Myocyte (in vitro differentiated cells): ENCODE measurements around the gene CABP7. TPM values are rescaled to one million over a fixed set of nuclear protein-coding genes. Genes with fewer than 3 reads are reported as not detected.

Source experiments
- DNase-seq: peaks from one replicate; pipeline ENCODE4 v3.0.0-alpha.2; 2012; ENCODE audit warnings: low read depth
- total RNA-seq: library from RNA; depleted of rRNA; stranded (reverse); fragments of >200 nt; gene quantifications from 2 replicates; pipeline ENCODE4 v1.2.3, GENCODE V29; 2014

Gene CABP7
- total RNA-seq, 1 donor from 2014 or later = 0.05 TPM

DNA sequence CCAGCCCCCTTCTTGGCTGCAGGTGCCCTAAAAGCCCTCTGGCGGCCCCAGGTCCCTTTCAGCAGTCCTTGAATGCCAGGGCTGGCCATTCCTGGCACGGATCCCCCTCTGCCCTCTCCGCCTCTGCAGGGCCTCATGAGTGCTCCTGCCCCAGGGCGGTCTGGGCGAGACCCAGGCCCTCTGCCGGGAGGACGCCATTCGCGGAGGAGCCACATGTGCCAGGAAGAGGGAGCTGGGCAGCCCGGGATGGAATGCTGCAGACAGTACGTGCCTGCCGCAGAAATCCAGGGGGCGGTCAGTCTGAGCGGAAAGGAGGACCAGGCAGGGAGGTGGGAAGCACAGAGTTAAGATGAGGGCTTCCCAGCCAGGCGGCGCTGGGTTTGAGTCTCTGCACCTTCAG, 2.8 kb downstream of the CABP7 start:
- DNase-seq = no peak

GRCh38 chr22:29723766-29724165, 4.0 kb downstream of the CABP7 start:
- no peak for DNase-seq

GRCh38 chr22:29724843-29725242, 5.0 kb downstream of the CABP7 start:
- no peak for DNase-seq

DNA sequence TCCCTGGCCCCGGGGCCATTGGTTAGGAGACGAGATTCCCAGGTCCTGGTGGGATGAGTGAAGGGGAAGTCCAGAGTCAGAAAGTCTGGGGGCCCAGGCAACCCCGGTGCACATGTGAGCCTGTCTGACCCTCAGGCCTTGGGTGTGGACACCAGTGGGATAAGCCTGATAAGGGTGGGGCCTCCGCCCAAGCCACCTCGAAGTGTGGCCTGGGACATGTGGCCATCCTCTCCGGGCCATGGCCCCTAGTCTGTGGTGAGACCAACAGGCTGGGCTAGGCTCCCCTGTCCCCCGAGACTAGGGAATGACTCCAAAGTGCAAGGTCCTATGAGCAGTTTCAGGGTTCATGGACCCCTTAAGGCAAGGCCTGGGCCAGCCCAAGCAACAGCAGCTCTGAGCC, 6.3 kb downstream of the CABP7 start:
- DNase-seq = no peak

DNA sequence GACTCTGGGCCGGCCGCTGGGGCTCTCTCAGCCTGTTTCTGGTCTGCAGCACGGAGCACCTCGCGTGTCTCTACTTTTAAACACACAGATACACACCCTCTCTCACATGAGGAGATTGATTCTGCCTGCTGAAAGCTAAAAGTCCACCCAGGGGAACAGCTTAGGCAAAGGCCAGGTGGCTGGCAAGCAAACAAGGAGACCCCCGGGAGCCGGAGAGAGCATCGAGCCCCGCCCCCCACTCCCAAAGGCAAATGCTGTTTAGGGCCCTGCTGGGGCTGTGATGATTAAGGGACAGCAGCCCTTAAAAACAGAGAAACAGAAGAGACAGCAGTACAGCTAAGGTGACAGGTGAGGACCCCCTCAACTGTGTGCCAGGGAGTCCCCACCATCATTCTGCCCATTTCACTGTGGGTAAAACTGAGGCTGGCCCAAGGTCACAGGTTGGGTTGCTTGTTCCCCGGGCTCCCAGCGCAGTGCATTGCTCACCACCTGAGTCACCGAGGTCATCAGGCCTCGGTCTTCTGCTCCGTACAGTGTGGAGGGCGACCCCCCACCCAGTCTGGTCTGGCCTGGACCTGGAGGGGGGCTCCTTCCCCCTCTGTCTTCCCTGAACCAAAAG, 6.8 kb downstream of the CABP7 start:
- no peak for DNase-seq

DNA sequence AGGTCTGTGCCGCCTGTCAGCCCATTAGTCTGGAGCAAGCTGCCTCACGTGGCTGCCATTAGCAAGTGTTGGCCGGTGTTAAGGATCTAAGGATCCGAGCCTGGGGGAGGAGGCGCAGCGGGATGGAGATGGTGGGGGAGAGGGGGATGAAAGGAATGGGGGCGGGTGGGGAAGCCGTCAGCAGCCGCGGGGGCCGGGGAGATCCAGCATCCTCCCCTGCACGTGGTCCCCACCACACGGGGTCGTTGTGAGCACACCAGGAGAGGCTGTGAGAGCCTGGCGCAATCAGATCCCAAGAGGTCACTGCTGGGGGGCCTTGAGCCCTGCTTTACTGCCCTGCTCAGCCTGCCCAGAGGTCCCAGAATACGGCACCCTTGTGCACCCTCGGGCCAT, 7.3 kb downstream of the CABP7 start:
- DNase-seq = no peak

DNA sequence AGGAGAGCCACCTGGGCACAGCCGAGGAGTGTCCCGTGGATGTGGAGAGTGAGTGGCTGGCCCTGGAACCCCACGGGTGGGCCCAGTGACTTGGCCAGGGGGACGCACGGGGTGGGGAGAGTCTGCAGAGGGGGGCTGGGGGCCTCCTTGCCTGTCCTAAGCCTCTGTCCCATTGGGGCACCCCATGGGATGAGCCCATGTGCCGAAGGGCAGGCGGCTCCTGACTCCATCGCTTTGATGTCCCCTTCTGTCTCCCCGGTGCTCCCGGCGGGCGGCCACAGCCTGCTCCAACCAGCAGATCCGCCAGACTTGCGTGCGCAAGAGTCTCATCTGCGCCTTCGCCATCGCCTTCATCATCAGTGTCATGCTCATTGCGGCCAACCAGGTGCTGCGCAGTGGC, 9.4 kb downstream of the CABP7 start:
- no peak for DNase-seq

- no peak for DNase-seq
These were observed 11.5 kb downstream of the CABP7 start for GRCh38 chr22:29731058-29731850.

DNA sequence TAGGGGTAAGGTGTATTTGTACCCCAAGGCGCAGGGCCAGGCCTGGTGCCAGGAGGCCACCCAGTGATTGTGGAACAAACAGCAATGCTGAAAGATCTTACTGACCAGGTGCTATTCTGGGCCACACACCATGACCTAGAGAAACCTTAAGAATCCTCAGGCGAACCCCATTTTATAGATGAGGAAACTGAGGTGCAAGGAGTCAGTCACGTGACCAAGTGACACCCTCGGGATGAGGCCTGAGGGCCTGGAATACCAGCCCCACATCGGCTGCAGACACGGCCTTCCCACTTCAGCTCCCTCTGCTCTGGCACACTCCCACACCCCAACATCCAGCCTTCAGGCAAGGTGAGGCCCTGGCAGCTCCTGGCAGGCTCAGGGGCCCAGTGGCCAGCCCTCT, 13.1 kb downstream of the CABP7 start:
- no peak for DNase-seq

DNA sequence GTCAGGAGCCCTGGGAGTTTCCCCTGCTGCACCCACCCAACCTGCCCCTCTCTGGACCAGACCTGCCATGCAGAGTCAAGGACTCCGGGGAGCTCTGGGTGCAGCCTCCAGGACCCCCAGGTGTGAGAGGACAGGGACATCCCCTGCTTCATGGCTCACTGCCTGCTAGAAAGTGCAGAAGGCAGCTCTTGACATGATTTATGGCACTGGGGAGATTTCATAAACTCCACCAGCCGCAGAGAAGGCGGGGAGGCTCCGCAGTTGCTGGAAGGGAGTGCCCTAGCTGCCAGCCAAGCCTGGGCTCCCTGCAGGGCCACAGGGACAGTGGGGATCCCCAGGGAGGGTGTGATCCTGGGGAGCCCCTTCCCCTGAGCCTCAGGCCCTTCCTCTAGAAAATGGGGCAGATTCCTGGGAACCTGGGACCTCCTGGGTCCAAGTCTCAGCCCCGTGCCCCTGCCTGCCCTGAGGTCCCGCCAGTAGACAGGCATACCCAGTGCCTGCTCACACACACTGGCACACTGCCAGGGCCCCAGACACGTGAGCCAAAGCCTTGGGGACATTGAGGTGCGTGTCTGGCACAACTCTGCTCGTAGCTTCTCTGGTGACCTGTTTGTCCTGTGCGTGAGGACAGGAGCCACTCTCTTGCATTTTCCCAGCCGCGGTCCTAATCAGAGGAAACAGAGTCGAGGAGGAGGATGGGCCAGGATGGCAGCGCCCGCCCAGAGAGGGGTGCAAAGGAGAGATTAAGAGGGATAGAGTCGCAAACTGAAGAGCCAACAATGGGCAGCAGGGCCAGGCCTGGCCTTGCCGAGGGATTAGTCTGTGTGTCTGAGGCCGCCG, 13.8 kb downstream of the CABP7 start:
- DNase-seq = no peak

DNA sequence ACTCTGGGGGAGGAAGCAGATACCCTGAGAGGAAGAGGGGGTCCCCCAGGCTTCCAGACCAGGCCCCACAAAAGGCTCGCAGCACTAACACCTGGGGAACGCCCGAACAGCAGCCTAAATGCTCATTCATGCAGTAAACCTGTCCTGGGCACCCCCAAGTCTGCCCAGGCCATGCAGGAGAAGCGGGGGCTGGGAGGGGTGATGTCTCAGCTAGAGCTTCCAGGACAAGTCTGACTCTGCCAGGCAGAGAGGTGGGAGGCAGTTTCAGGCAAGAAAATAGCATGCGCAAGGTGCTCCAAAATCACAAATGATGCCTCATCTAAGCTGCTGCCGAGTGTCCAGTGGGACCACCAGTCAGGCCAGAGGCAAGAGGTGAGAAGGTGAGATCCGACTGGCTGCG, 14.6 kb downstream of the CABP7 start:
- no peak for DNase-seq

DNA sequence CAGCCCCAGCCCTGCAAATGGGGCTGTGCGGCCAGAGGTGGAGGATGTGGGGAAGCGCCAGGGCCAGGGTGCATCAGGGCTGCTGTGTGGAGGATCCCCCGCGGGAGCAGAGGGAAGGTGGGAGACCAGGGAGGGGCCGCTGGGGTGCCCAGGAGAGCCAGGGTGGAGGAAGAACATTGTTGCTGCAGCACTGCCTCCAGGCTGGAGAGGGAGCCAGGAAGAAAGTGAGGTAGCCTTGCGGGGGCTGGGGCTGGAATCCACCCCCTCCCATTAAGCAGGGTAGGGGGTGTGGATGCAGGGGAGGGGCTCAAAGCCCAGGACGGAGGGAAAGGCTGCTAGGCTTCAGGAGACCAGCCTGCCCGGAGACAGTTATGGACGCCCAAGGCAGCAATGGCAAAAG, 15.0 kb downstream of the CABP7 start:
- no peak for DNase-seq

DNA sequence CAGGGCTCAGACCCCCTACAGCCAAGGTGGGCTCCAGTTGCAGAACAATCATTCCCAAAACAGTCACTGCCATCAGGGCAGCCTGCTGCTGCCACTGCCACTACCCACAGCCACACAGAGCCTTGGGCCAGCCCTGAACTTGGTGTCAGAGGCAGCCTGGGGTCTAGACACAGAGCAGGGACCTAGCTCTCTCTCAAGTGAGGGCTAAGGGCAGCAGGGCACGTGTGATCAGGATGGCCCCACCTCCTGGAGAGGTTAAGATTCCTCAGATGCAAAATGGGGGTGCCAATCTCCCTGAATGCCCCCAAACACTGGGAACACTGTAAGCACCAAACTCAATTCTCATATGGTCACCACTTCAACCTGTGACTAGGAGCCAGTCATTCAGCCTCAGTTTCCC, 15.6 kb downstream of the CABP7 start:
- DNase-seq = no peak

- DNase-seq = no peak
These were observed 17.7 kb downstream of the CABP7 start for GRCh38 chr22:29737251-29738117.

- DNase-seq = no peak
These were observed 18.5 kb downstream of the CABP7 start for GRCh38 chr22:29738118-29738815.

DNA sequence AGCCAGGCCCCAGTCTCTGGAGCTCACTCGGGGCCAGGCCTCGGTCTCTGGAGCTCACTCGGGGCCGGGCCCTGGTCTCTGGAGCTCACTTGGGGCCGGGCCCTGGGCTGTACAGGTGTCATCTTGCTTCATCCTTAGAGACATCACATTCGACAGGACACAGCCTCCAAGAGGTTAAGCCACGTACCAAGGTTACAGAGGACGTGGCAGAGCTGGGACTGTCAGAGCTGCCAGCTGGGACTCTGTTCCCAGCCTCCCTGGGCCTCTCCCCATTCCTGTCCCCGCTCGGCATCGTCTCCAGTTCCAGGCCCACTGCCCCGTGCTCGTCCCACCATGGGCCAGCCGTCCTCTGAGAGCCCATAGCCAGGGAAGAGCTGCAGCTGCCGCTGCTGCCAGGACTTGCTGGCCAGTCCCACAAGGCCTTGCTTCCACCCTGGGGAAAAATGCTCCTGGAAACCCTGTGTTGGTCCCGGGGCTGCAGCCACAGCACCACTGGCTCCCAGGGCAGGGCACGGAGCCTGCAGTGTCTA, 19.6 kb downstream of the CABP7 start:
- no peak for DNase-seq

GRCh38 chr22:29740216-29740615, 20.4 kb downstream of the CABP7 start:
- no peak for DNase-seq

DNA sequence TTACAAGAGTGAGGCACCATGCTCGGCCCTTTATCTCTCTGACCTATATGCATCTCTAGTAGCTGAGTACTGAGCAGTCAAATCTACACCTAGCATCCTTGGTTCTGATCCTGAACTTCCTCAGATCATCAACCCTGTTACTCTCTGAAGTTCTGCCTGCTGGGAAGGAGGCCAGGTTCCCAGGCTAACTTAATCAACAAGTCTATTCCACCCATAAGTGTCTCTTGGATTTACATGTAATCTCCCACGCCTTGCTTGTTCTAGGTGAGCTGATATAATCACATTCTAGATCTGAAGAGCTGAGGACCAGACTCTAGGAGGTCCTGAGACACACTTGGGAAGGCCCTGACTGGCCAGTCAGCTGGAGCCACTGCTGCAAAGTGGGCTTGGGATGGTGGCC, 22.1 kb downstream of the CABP7 start:
- DNase-seq = no peak

- no peak for DNase-seq
These were observed 22.5 kb downstream of the CABP7 start for GRCh38 chr22:29742326-29742725.

DNA sequence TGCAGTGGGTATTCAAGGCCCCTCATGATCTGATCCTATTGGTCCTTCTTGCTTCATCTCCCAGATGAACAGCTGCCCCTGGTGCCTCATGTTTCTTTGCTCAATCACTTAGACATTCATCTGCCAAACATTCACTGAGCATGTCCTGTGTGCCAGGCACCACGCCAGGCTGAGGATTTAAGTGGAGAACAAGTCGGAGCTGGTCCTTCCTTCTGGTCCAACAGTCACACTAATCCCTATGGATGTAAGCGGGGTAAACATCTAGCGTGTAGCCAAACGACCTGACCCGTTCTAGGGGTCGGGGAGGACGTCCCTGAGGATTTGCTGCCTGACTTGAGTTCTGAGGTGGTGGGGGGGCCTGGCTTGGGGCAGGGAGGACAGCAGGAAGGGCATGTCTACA, 25.1 kb downstream of the CABP7 start:
- DNase-seq = peak; percentile 96
